ENCODE data around the gene PIAS4. TPM values are rescaled to one million over a fixed set of nuclear protein-coding genes. Genes with fewer than 3 reads are reported as not detected.

PIAS4 gene
- total RNA-seq, 2 donors from 2014 or later: 12.7 to 17.1 TPM

GRCh38 chr19:4012092-4012974, 4.8 kb downstream of the PIAS4 start:
- no peaks in the 10 kb centered on the region for H3K27me3 ChIP-seq
- peaks cover 85% of the 10 kb centered on the region for H3K4me1 ChIP-seq
- TF ChIP-seq POLR2A (IDR thresholded peaks at IDR 0.05) (peak in 2 of 3 donors; percentile 47 to 53), CTCF (IDR thresholded peaks at IDR 0.05) (no peak)
- H3K9me3 ChIP-seq: no peaks in the 10 kb centered on the region
- intact Hi-C loops (cut with DNase I): no loop called here
- H3K4me3 ChIP-seq: no peak overlapping the region
- peak overlapping the region; percentile 65 to 85 (median 72) for H3K27ac ChIP-seq
- H3K36me3 ChIP-seq (replicated peaks in 1 of 2; ENCODE audit: insufficient read depth in 1 of 2, low read depth in 2 of 2): no peaks in the 10 kb centered on the region
- DNase-seq (peak; percentile 76 to 90 (median 86)), ATAC-seq (peak; percentile 53)
- WGBS, 2 donors: 37 to 39% methylated on average over 22 to 27 of the region's 27 CpGs

- ATAC-seq: no peak
- intact Hi-C loops (cut with DNase I): no loop called here
- Histone ChIP-seq H3K9me3 (no peaks in the 10 kb centered on the region), H3K4me3 (no peak overlapping the region), H3K36me3 (replicated peaks in 1 of 2; ENCODE audit: insufficient read depth in 1 of 2, low read depth in 2 of 2) (no peaks in the 10 kb centered on the region), H3K4me1 (peaks cover 85% of the 10 kb centered on the region), H3K27ac (peak overlapping the region in 3 of 4 donors; percentile 65 to 85 (median 80)), H3K27me3 (no peaks in the 10 kb centered on the region)
- TF ChIP-seq POLR2A (IDR thresholded peaks at IDR 0.05) (no peak), CTCF (IDR thresholded peaks at IDR 0.05) (no peak)
- no peak for DNase-seq
- 86 to 92% methylated on average over 5 to 31 of the region's 33 CpGs for WGBS, 2 donors
Measured at GRCh38 chr19:4012975-4013634, 5.6 kb downstream of the PIAS4 start.

- no peaks in the 10 kb centered on the region for H3K27me3 ChIP-seq
- H3K9me3 ChIP-seq: no peaks in the 10 kb centered on the region
- H3K4me1 ChIP-seq: peaks cover 76% of the 10 kb centered on the region
- no peaks in the 10 kb centered on the region for H3K36me3 ChIP-seq (replicated peaks in 1 of 2; ENCODE audit: insufficient read depth in 1 of 2, low read depth in 2 of 2)
- WGBS, 2 donors: 78 to 89% methylated on average over 10 to 20 of the region's 20 CpGs
- ATAC-seq: no peak
- no peak overlapping the region for H3K4me3 ChIP-seq
- peak overlapping the region in 3 of 4 donors; percentile 43 to 85 (median 52) for H3K27ac ChIP-seq
- intact Hi-C loops (cut with DNase I): no loop called here
- no peak for DNase-seq
- TF ChIP-seq CTCF (IDR thresholded peaks at IDR 0.05): no peak
- no peak for TF ChIP-seq POLR2A (IDR thresholded peaks at IDR 0.05)
Measured at GRCh38 chr19:4013886-4014540, 6.5 kb downstream of the PIAS4 start.

- TF ChIP-seq CTCF (IDR thresholded peaks at IDR 0.05) (no peak), POLR2A (IDR thresholded peaks at IDR 0.05) (no peak)
- ATAC-seq (no peak), DNase-seq (peak in 3 of 4 donors; percentile 41 to 74 (median 52))
- intact Hi-C loops (cut with DNase I): no loop called here
- Histone ChIP-seq H3K27ac (peak overlapping the region; percentile 0 to 85 (median 48)), H3K4me3 (no peak overlapping the region), H3K27me3 (no peaks in the 10 kb centered on the region), H3K4me1 (peaks cover 68% of the 10 kb centered on the region), H3K9me3 (no peaks in the 10 kb centered on the region), H3K36me3 (replicated peaks in 1 of 2; ENCODE audit: insufficient read depth in 1 of 2, low read depth in 2 of 2) (no peaks in the 10 kb centered on the region)
- 46 to 54% methylated on average over 7 to 24 of the region's 25 CpGs for WGBS, 2 donors
Measured at GRCh38 chr19:4014541-4015491, 7.3 kb downstream of the PIAS4 start.

Measured in body of pancreas (tissue), 4 donors.